ENCODE data around the gene GSTP1.
"Not testable (repeated sequence)": the region's sequence is repeated elsewhere in the genome, so short reads cannot be mapped to it uniquely, and the experiment has no call there.

Gene GSTP1

DNA sequence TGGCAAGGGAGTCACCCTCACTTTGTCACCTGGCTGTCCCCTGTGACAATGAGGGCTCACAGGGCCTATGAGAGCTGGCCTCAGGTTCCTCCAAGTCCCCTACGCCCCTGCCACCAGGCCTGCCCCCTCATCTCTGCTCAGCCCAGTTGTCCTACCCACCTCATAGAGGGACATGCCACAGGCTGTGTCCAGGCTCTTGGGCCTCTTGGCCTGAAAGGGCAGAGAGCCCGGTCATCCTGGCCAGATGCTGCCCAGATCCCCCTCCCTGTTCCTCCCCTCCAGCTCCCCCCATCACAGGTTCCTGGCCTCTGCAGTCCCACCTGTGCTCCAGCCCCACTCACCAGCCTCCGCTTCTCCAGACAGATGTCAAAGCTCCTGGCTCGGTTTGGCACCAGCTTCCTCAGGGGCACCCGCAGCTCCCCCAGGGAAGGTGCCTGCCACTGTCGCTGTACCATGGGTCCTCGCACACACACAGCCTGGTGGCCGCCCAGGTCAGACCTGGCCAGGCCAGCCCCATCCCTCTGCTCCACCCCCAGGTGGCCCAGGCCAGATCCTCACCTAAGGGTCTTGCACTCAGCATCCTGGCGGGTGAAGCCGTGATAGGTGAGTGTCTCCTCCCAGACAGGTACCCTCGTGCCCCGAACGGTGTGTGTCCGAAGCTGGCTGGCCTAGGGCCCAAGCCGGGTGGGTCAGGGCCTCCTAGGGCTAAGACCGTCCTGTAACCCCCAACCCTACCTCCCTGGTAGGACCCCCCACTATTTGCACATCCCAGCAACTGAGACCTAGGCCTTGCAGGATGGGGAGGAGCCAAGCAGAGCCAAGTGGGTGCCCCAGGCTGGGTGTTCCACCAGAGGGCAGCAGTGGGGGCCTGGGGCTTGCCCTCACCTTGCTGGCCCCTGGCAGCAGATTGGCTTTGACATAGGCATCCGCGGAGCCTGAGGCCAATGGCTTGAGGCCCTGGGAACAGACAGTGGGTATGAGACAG, 31.4 kb downstream of the GSTP1 start:
- no peak for DNase-seq (ENCODE audit: low spot score)

DNA sequence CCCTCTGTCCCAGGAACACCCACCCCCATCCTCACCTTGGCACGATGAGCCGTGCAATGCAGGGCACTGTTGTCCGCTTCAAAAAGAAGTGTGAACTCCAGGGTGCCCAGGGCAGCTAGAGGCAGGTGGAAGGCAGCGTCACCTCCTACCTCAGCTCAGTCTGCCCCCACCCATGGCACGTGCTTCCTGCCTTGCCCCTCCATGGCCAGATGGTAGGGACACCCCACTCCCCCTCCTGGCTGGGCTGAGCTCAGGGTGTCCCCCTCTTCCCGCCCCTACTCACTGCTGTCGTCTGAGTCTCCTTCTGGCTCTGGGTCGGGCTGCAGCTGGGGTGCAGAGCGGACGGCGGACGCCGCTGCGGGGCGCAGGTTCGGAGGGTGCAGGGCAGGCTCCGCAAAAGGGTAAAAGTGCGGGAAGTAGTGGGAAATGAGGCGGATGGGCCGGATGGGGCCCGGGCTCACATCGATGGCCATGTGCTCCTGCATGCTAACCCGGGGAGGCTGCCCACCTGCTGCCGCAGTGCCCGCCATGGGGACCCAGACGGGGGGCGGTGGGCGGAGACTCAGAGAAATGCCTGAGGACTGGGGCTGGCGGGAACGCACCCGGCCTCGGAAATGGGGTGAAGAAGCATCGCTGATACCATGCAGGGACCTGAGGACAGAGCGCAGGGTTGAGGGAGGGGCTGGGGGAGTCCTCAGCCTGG, 32.3 kb downstream of the GSTP1 start:
- no peak for DNase-seq (ENCODE audit: low spot score)

DNA sequence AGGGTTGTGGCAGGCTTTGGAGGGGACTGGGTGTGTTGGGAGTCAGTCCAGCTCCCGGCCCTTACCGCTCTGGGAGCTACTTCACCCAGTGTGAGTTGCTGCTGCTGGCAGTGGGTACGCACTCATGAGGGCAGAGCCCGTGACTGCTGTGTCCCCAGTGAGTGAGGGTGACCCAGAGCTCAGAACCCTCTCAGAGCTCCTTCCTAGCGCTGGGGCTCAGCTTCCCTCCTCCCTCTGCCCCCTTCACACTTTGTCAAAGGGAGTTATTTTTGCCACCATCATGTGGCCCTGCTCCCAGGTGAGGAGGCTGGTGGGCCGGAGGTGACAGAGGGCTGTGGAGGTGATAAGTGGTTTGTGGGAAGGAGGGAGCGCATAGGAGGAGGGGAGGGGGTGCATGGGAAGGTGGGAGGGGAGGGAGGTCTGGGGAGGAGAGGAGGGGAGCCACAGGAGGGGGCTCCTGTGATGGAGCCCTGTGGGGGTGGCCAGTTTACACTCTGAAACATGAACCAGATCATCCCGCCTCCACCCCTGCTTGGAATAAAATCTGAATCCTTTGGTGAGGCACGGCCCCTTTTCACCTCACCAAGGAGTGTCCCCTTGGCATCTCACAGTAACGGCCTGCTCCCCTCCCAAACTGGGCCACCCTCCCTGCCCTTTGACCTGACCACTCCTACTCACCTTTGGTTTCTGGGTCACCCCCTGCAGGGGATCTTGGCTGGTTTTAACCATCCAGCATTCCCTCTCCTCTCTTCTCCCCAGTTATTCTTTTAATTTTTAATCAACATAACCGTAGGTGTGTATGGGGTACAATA, 33.0 kb downstream of the GSTP1 start:
- no peak for DNase-seq (ENCODE audit: low spot score)

DNA sequence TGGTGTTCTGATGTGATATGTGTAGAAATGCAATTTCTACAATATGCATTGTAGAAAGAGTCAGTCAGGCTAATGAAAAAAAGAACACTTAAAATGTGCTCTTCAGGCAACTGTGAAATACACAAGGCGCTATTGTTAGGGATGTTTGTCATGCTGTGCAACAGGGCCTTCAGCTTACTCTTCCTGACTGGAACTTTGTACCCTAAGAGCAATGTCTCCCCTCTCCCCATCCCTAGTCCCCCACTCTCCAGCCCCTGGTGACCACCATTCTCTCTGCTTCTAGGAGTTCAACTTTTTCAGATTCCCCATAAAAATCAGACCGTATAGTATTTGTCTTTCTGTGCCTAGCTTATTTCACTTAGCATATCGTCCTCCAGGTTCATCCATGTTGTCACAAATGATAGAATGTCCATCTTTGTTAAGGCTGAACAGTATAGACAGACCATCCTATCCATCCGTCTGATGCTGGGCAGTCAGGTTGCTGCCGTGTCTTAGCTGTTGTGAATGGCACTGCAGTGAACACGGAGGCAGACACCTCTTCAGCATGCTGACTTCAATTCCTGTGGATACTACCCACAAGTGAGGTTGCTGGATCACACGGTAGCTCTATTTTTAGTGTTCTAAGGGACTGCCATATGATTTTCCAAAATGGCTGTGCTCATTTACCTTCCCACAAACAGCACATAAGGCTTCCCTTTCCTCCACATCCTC, 33.8 kb downstream of the GSTP1 start:
- DNase-seq (ENCODE audit: low spot score), result no peak

DNA sequence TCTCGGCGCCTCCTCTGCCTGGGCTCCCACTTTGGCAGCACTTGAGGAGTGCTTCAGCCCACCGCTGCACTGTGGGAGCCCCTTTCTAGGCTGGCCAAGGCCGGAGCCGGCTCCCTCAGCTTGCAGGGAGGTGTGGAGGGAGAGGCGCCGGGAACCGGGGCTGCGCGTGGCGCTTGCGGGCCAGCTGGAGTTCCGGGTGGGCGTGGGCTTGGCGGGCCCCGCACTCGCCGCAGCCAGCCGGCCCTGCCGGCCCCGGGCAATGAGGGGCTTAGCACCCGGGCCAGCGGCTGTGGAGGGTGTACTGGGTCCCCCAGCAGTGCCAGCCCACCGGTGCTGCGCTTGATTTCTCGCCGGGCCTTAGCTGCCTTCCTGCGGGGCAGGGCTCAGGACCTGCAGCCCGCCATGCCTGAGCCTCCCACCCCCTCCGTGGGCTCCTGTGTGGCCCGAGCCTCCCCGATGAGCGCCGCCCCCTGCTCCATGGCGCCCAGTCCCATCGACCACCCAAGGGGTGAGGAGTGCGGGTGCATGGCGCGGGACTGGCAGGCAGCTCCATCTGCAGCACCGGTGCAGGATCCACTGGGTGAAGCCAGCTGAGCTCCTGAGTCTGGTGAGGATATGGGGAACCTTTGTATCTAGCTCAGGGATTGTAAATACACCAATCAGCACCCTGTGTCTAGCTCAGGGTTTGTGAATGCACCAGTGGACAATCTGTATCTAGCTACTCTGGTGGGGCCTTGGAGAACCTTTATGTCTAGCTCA, 35.5 kb downstream of the GSTP1 start:
- DNase-seq (ENCODE audit: low spot score), result not testable (repeated sequence)

DNA sequence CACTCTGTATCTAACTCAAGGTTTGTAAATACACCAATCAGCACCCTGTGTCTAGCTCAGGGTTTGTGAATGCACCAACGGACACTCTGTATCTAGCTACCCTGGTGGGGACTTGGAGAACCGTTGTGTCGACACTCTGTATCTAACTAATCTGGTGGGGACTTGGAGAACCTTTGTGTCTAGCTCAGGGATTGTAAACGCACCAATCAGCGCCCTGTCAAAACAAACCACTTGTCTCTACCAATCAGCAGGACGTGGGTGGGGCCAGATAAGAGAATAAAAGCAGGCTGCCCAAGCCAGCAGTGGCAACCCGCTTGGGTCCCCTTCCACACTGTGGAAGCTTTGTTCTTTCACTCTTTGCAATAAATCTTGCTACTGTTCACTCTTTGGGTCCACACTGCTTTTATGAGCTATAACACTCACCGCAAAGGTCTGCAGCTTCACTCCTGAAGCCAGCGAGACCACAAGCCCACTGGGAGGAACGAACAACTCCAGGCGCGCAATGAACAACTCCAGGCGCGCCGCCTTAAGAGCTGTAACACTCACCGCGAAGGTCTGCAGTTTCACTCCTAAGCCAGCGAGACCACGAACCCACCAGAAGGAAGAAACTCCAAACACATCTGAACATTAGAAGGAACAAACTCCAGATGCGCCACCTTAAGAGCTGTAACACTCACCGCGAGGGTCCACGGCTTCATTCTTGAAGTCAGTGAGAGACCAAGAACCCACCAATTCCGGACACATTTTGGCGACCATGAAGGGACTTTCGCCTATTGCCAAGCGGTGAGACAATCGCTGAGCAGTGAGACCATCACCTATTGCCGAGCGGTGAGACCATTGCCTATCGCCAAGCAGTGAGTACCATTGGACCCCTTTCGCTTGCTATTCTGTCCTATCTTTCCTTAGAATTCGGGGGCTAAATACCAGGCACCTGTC, 36.3 kb downstream of the GSTP1 start:
- not testable (repeated sequence) for DNase-seq (ENCODE audit: low spot score)

DNA sequence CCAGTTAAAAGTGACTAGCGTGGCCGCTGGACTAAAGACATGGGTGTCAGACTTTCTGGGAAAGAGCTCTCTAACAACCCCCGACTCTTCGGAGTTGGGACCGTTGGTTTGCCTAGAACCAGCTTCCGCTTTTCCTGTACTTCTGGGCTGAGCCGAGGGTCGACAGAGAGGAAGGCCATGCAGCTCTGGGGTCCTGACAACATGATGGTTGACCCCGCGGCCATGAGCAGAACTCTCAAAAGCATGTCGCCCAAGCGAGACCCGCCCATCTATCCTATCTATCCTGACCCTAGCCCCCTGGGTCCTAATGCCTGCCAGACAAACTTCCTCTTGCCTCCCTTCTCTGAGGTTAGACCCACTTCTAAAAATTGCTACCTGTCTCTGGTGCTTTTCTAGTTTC, 37.0 kb downstream of the GSTP1 start:
- DNase-seq (ENCODE audit: low spot score), result not testable (repeated sequence)

DNA sequence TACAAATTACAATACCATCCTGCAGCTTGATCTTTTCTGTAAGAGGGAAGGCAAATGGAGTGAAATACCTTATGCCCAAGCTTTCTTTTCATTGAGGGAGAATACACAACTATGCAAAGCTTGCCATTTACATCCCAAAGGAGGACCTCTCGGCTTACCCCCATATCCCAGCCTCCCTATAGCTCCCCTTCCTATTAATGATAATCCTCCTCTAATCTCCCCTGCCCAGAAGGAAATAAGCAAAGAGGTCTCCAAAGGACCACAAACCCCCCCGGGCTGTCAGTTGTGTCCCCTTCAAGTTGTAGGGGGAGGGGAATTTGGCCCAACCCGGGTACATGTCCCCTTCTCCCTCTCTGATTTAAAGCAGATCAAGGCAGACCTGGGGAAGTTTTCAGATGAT, 38.3 kb downstream of the GSTP1 start:
- DNase-seq (ENCODE audit: low spot score), result not testable (repeated sequence)

DNA sequence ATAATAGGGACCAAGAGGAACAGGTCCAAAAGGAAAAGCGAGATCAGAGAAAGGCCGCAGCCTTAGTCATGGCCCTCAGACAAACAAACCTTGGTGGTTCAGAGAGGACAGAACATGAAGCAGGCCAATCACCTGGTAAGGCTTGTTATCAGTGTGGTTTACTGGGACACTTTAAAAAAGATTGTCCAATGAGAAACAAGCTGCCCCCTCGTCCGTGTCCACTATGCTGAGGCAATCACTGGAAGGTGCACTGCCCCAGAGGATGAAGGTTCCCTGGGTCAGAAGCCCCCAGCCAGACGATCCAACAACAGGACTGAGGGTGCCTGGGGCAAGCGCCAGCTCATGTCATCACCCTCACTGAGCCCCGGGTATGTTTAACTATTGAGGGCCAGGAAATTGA, 39.3 kb downstream of the GSTP1 start:
- DNase-seq (ENCODE audit: low spot score), result not testable (repeated sequence)

DNA sequence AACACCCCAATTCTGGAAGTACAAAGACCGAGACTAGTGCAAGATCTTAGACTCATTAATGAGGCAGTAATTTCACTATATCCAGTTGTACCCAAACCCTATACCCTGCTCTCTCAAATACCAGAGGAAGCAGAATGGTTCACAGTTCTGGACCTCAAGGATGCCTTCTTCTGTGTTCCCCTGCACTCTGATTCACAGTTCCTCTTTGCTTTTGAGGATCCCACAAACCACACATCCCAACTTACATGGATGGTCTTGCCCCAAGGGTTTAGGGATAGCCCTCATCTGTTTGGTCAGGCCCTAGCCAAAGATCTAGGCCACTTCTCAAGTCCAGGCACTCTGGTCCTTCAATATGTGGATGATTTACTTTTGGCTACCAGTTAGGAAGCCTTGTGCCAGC, 40.2 kb downstream of the GSTP1 start:
- DNase-seq (ENCODE audit: low spot score), result not testable (repeated sequence)

DNA sequence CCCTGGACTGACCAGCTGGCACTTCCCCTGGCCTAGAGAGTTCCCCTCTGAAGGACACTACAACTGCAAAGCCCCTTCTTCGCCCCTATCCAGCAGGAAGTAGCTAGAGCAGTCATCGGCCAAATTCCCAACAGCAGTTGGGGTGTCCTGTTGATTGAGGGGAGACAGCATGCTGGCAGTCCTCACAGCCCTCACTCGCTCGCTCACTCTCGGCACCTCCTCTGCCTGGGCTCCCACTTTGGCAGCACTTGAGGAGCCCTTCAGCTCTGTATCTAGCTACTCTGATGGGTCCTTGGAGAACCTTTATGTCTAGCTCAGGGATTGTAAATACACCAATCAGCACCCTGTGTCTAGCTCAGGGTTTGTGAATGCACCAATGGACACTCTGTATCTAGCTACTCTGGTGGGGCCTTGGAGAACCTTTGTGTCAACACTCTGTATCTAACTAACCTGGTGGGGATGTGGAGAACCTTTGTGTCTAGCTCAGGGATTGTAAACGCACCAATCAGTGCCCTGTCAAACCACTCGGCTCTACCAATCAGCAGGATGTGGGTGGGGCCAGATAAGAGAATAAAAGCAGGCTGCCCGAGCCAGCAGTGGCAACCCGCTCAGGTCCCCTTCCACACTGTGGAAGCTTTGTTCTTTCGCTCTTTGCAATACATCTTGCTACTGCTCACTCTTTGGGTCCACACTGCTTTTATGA, 42.7 kb downstream of the GSTP1 start:
- not testable (repeated sequence) for DNase-seq (ENCODE audit: low spot score)

DNA sequence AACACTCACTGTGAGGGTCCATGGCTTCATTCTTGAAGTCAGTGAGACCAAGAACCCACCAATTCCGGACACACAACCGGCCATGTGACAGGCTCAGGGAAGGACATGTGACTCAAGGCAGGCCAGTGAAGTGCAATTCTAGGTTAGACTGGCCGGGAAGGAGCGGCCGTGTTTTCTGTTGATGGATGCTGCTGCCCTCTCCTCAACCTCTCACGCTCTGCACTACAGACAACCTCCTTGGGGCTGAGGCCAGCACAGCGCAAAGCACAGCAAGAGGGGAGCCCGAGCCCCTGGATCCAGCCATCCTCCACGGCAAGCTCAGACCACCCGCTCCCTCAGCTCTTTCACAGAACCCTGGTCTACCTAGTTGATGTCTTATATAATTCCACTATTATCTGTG, 43.4 kb downstream of the GSTP1 start:
- DNase-seq (ENCODE audit: low spot score), result peak; percentile 59

DNA sequence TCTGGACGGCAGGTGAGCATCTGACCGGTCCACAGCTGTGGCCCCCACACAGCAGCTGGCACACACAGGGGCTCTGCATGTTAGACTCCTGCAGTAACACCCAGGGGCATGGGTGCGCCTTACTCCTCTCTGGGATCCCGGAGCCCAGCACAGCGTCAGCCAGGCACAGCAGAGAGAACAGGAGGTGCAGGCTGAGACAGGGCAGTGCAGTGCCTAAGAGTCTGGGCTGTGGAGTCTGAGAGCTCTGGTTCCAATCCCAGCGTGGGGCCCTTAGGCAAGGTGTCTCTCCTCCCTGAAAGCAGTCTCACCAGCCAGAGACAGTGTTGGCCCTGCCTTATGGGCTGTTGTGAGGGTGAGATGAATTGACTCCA, 43.8 kb downstream of the GSTP1 start:
- DNase-seq (ENCODE audit: low spot score), result peak; percentile 55

DNA sequence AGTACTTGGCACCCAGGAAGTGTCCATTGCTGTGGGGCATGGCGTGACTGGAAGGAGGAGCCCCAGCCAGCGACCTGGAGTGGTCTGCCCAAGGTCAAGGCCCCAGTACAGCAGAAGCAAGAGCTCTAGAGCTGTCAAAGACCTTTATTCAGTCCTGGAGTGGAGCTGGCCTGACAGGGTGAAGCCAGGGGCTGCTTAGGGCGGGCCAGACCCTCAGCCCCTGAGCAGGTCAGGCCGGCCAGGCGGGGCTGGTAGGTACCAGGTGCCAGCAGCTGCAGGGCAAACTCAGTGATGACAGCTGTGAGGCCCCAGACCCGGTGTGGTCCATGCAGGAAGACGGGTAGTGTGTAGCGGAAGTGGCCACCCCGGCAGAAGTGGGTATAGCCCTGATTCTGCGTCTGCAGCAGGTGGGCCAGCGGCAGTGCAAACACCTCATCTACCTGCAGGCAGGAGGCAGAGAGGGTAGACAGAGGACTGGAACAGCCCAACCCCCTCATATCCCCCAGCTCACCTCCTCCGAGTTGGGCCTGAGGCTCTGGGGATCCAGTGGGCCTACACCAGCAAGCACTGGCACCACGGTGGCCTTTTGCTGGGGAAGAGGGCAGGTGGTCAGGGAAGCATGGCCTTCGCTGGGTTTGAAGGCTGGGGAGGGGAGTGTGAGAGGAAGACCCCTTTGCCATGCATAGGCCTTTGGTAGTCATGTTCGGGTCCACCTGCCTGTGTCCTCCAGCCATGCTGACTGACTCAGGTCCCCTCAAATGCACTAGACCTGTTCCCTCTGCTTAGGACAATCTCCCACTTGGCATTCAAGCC, 44.4 kb downstream of the GSTP1 start:
- DNase-seq (ENCODE audit: low spot score), result peak; percentile 60

DNA sequence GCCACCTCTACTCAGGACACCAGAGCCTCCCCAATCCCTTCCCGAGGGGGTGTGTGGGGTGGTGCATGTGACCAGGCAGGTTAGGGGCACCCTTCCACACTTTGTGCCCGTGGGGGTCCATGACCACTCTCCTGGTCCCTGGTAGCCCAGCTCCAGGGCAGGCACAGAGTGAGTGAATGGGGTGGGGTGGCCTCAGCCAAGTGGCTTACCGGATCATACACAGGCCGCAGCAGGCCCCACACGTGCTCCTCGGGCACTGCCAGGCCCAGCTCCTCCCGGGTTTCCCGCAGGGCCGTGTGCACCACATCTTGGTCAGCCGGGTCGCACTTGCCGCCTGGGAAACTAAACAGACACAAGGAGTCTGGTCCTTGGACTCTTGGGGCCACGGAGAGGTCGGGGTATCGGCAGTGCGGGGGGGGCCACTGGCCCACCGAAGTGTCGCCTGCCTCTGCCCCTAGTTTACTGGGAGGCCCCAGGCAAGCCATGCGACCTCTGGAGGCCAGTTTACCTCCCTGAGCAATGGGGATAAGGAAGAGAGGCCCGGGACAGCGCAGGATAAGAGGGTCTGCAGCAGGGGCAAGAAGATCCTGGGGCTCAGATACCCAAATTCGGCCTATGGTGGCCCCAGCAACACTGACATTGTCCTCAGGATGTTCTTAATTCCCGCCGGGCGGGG, 45.2 kb downstream of the GSTP1 start:
- peak; percentile 57 for DNase-seq (ENCODE audit: low spot score)

DNA sequence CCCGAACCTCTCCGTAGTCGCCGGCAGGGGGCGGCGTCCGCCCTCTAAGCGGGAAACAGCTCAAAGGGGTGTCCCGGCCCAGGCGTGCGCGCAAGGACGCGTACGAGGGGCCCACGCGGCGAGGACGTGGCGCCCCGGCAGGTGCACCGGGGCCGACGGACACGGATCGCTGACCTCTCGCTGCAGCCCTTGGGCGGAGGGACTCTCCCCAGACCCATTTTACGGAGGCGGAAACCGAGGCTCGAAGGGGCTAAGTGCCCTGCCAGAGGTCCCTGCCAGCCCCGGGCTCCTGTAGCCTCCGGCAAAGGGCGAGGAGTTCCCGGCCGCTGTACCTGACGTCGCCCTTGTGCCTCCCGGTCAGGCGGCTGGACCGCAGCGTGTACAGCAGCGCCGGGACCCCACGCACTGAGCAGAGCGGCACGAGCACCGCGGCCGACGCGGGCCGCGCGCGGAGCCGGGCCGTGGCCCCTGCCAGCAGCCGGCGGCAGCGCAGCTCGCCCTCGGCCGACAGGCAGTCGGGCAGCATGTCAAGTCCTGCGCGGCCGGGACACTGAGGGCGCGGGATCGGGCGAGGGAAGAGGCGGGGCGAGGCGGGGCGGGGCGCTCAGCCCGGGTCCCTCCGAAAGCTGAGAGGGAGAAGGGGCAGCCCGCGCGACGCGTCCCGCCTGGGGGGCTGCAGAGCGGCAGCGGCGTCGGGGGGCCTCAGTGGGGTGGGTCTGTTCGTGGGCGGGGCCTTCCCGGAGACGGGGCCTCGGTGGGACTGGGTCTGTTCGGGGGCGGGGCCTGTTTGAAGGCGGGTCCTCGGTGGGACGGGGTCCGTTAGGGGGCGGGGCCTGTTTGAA, 46.0 kb downstream of the GSTP1 start, which contains the start of gene NUDT8:
TSS of gene NUDT8 (minus strand) at position 552 of the 842 bp plus-strand sequence. CDS start at position 526, 26 bp downstream.
- DNase-seq (ENCODE audit: low spot score), result peak; percentile 99

Data from left forelimb (tissue), 1 donor.